Neural progenitor cell (in vitro differentiated cells): Measurements from ENCODE around the gene DIDO1. TPM values are rescaled to one million over a fixed set of nuclear protein-coding genes. Genes with fewer than 3 reads are reported as not detected.
"Not testable (repeated sequence)": the region's sequence is repeated elsewhere in the genome, so short reads cannot be mapped to it uniquely, and the experiment has no call there.

Source experiments
- DNase-seq: peaks from one replicate; pipeline ENCODE4 v3.0.0-alpha.2; 2016; ENCODE audit warnings: low spot score
- H2AFZ ChIP-seq: fragments of 200-600 bp; sonication (generic); replicated peaks from 2 replicates; pipeline ENCODE4 v1.6.1; 2016; ENCODE audit warnings: antibody characterized with exemption
- H3F3A ChIP-seq: fragments of 200-600 bp; sonication (generic); 2 replicates; pipeline ENCODE4 v1.6.1; 2016; ENCODE audit warnings: antibody characterized with exemption, low read depth
- H3K27ac ChIP-seq: fragments of 200-600 bp; sonication (generic); 2 replicates; pipeline ENCODE4 v1.5.1; 2016; ENCODE audit warnings: mild to moderate bottlenecking
- H3K27me3 ChIP-seq: fragments of 200-600 bp; sonication (generic); 2 replicates; pipeline ENCODE4 v1.6.1; 2016; ENCODE audit warnings: mild to moderate bottlenecking, moderate library complexity
- H3K36me3 ChIP-seq: fragments of 200-600 bp; sonication (generic); 2 replicates; pipeline ENCODE4 v1.5.1; 2016
- H3K4me1 ChIP-seq: fragments of 200-600 bp; sonication (generic); 2 replicates; pipeline ENCODE4 v1.6.1; 2016; ENCODE audit warnings: mixed run types
- H3K4me2 ChIP-seq: fragments of 200-600 bp; sonication (generic); 2 replicates; pipeline ENCODE4 v1.6.1; 2016
- H3K4me3 ChIP-seq: fragments of 200-600 bp; sonication (generic); 2 replicates; pipeline ENCODE4 v1.5.1; 2016
- H3K79me2 ChIP-seq: fragments of 200-600 bp; sonication (generic); 2 replicates; pipeline ENCODE4 v1.6.1; 2016; ENCODE audit warnings: low read depth
- H3K9ac ChIP-seq: fragments of 200-600 bp; sonication (generic); 2 replicates; pipeline ENCODE4 v1.6.1; 2016
- H3K9me3 ChIP-seq: fragments of 200-600 bp; sonication (generic); 2 replicates; pipeline ENCODE4 v1.5.1; 2016; ENCODE audit warnings: low read depth
- H4K20me1 ChIP-seq: fragments of 200-600 bp; sonication (generic); 2 replicates; pipeline ENCODE4 v1.6.1; 2016; ENCODE audit warnings: low read depth
- H3K27ac Mint-ChIP-seq: 3 replicates; pipeline ENCODE4 v1.8.0; 2021; ENCODE audit warnings: mixed read lengths
- H3K27me3 Mint-ChIP-seq: 2 replicates; pipeline ENCODE4 v1.8.0; 2022; ENCODE audit warnings: low read depth, mild to moderate bottlenecking, inconsistent platforms, moderate library complexity, mixed read lengths; ENCODE audit not compliant: insufficient read depth
- H3K36me3 Mint-ChIP-seq: 3 replicates; pipeline ENCODE4 v1.8.0; 2021; ENCODE audit warnings: mixed read lengths
- H3K4me1 Mint-ChIP-seq: 3 replicates; pipeline ENCODE4 v1.8.0; 2021; ENCODE audit warnings: mixed read lengths
- H3K4me3 Mint-ChIP-seq: 3 replicates; pipeline ENCODE4 v1.8.0; 2021; ENCODE audit warnings: mild to moderate bottlenecking, moderate library complexity, mixed read lengths
- H3K9me3 Mint-ChIP-seq: 3 replicates; pipeline ENCODE4 v1.8.0; 2020; ENCODE audit warnings: mixed read lengths
- EZH2 ChIP-seq: fragments of 200-600 bp; sonication (generic); IDR thresholded peaks from 2 replicates; pipeline ENCODE4 v1.6.1; 2017; ENCODE audit warnings: antibody characterized with exemption, mild to moderate bottlenecking, moderate library complexity
- EZH2phosphoT487 ChIP-seq: fragments of 200-600 bp; sonication (generic); IDR thresholded peaks from 2 replicates; pipeline ENCODE4 v1.6.1; 2017; ENCODE audit warnings: antibody characterized with exemption
- total RNA-seq: library from RNA; depleted of rRNA; stranded (reverse); fragments of >200 nt; gene quantifications from 2 replicates; pipeline ENCODE4 v1.2.3, GENCODE V29; 2015; ENCODE audit warnings: low replicate concordance
- TF ChIP-seq, protein P1 (sequence below): fragments of 200-600 bp; sonication (generic); IDR thresholded peaks from 2 replicates; pipeline ENCODE4 v1.5.1; 2017; ENCODE audit warnings: antibody characterized with exemption, mild to moderate bottlenecking

The DIDO1 gene
- total RNA-seq, 1 donor from 2014 or later: 64.5 TPM

DNA sequence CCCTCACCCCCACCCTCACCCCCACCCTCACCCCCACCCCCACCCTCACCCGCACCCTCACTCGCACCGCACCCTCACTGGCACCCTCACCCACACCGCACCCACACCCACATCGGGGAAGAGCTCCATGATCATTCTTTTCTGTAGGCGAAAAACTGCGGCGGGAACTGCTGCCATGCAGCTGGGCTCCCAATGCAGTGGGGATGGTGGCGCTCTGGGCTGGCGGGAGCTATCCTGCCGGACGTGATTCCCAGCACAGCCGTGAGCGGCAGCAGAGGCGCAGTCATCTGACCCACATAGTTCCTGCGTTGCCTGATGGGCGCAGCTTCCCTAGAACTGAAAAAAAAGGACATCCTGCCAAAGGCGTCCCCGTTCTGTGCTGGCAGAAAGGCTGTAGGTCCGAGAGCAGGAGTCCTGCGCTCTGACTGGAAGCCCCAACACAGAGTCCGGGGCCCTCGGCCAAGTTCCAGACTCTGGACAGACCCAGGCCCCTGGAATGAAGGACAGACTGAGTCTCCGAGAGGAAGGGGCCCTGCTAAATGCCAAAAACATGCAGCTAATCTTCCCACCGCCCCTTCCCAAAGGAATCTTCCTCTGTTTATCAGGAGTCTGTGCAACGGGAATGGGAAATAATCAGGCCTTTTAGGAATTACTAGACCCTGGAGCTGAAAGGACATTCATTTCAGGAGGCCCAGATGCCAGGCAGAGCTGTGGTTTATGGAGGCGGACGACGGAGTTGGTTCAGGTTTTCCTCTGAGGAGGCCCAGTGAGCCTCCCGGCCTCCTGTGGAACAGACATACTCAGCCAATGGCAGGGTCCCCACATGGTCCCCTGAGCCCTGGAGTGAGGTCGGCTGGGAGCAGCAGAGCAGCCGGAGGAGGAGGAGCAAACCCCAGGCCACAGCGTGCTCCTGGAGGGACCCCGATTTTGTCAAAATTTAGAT lies 50.6 kb downstream of the DIDO1 start:
- Histone ChIP-seq H2AFZ (peak overlapping the region; percentile 80), H3K27me3 (peaks cover 3% of the 10 kb centered on the region), H3K79me2 (no peaks in the 10 kb centered on the region), H3F3A (peaks cover 40% of the 10 kb centered on the region), H3K9me3 (no peaks in the 10 kb centered on the region), H3K9ac (no peak overlapping the region), H3K4me3 (no peak overlapping the region), H3K4me2 (peak overlapping the region; percentile 54), H3K4me1 (peaks cover 14% of the 10 kb centered on the region), H3K36me3 (no peaks in the 10 kb centered on the region), H3K27ac (no peak overlapping the region), H4K20me1 (no peaks in the 10 kb centered on the region)
- Mint-ChIP-seq H3K27me3 (peaks cover 8% of the 10 kb centered on the region), H3K36me3 (no peaks in the 10 kb centered on the region), H3K9me3 (peaks cover 7% of the 10 kb centered on the region), H3K27ac (peak overlapping the region; percentile 91), H3K4me3 (peak overlapping the region; percentile 13), H3K4me1 (peaks cover 26% of the 10 kb centered on the region)
- DNase-seq: peak; percentile 90
- TF ChIP-seq, protein P1, sequence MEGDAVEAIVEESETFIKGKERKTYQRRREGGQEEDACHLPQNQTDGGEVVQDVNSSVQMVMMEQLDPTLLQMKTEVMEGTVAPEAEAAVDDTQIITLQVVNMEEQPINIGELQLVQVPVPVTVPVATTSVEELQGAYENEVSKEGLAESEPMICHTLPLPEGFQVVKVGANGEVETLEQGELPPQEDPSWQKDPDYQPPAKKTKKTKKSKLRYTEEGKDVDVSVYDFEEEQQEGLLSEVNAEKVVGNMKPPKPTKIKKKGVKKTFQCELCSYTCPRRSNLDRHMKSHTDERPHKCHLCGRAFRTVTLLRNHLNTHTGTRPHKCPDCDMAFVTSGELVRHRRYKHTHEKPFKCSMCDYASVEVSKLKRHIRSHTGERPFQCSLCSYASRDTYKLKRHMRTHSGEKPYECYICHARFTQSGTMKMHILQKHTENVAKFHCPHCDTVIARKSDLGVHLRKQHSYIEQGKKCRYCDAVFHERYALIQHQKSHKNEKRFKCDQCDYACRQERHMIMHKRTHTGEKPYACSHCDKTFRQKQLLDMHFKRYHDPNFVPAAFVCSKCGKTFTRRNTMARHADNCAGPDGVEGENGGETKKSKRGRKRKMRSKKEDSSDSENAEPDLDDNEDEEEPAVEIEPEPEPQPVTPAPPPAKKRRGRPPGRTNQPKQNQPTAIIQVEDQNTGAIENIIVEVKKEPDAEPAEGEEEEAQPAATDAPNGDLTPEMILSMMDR: peak; percentile 53
- TF ChIP-seq EZH2phosphoT487: no peak

DNA sequence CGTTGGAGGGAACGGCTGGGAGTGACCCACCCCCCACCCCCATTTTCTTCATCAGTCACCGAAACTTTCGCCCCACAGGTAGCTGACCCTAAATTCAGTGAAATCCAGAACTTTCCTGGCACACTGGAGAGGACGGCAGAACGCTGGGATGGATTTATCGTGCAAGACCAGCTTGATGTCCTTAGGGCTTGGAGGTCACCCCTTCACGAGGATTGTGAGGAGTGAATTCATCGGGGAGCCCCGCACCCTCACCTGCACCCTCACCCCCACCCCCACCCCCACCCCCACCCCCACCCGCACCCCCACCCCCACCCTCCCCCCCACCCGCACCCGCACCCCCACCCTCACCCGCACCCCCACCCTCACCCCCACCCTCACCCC lies 51.4 kb downstream of the DIDO1 start:
- no peaks in the 10 kb centered on the region for H4K20me1 ChIP-seq
- TF ChIP-seq EZH2phosphoT487 (no peak), EZH2 (no peak)
- TF ChIP-seq, protein P1: no peak
- Mint-ChIP-seq H3K27me3 (peaks cover 11% of the 10 kb centered on the region), H3K4me3 (no peak overlapping the region), H3K27ac (no peak overlapping the region), H3K4me1 (peaks cover 26% of the 10 kb centered on the region), H3K9me3 (peaks cover 10% of the 10 kb centered on the region), H3K36me3 (no peaks in the 10 kb centered on the region)
- no peaks in the 10 kb centered on the region for H3K9me3 ChIP-seq
- H2AFZ ChIP-seq: no peak overlapping the region
- no peak overlapping the region for H3K9ac ChIP-seq
- no peaks in the 10 kb centered on the region for H3K79me2 ChIP-seq
- H3F3A ChIP-seq: peaks cover 40% of the 10 kb centered on the region
- peaks cover 14% of the 10 kb centered on the region for H3K4me1 ChIP-seq
- H3K27ac ChIP-seq: no peak overlapping the region
- DNase-seq: no peak
- H3K4me2 ChIP-seq: no peak overlapping the region
- no peaks in the 10 kb centered on the region for H3K36me3 ChIP-seq
- H3K4me3 ChIP-seq: no peak overlapping the region
- peaks cover 3% of the 10 kb centered on the region for H3K27me3 ChIP-seq

DNA sequence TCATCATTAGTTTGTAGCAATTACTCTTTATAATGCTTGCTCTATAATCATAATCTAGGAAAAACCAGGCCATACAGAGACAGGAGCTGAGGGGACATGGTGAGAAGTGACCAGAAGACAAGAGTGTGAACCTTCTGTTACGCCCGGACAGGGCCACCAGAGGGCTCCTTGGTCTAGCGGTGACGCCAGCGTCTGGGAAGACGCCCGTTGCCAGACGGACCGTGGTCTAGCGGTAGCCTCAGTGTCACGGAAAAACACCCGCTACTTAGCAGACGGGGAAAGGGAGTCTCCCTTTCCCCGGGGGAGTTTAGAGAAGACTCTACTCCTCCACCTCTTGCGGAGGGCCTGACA lies 52.6 kb downstream of the DIDO1 start:
- H3K9ac ChIP-seq, H3K4me3 Mint-ChIP-seq, H3K27me3 ChIP-seq, H3K4me3 ChIP-seq, H3K27ac ChIP-seq, H3K4me1 ChIP-seq, H3K36me3 Mint-ChIP-seq, H3K9me3 ChIP-seq, H3K79me2 ChIP-seq, H3K4me2 ChIP-seq, H3K27ac Mint-ChIP-seq, H4K20me1 ChIP-seq, H3K36me3 ChIP-seq, H2AFZ ChIP-seq: not testable (repeated sequence)
- peak; percentile 69 for DNase-seq
- H3F3A ChIP-seq: peaks cover 38% of the 10 kb centered on the region
- Mint-ChIP-seq H3K27me3 (peaks cover 12% of the 10 kb centered on the region), H3K4me1 (peaks cover 25% of the 10 kb centered on the region), H3K9me3 (peaks cover 12% of the 10 kb centered on the region)
- TF ChIP-seq, protein P1: peak; percentile 63
